Karpas-422 (cell line): Measurements from ENCODE around the gene MESP2. TPM values are rescaled to one million over a fixed set of nuclear protein-coding genes. Genes with fewer than 3 reads are reported as not detected.

ENCODE experiments used
- DNase-seq: peaks from one replicate; pipeline ENCODE4 v3.0.0-alpha.2; 2015
- H2AFZ ChIP-seq: fragments of 200-600 bp; sonication (generic); 2 replicates; pipeline ENCODE4 v1.6.1; 2014; ENCODE audit warnings: antibody characterized with exemption, low read length, mixed read lengths
- H3K27ac ChIP-seq: fragments of 200-600 bp; sonication (generic); 2 replicates; pipeline ENCODE4 v1.5.1; 2014; ENCODE audit warnings: mild to moderate bottlenecking, low read length, moderate library complexity
- H3K27me3 ChIP-seq: fragments of 200-600 bp; sonication (generic); 2 replicates; pipeline ENCODE4 v1.6.1; 2014; ENCODE audit warnings: low read length, mixed read lengths
- H3K36me3 ChIP-seq: fragments of 200-600 bp; sonication (generic); 2 replicates; pipeline ENCODE4 v1.6.1; 2014; ENCODE audit warnings: low read length, mixed read lengths; ENCODE audit not compliant: insufficient read depth
- H3K4me1 ChIP-seq: fragments of 200-600 bp; sonication (generic); 2 replicates; pipeline ENCODE4 v1.6.1; 2014; ENCODE audit warnings: mild to moderate bottlenecking, low read length, mixed read lengths
- H3K4me2 ChIP-seq: fragments of 200-600 bp; sonication (generic); 2 replicates; pipeline ENCODE4 v1.6.1; 2014; ENCODE audit warnings: low read length, low read depth, mild to moderate bottlenecking; ENCODE audit not compliant: poor library complexity, severe bottlenecking
- H3K4me3 ChIP-seq: fragments of 200-600 bp; sonication (generic); 2 replicates; pipeline ENCODE4 v1.5.1; 2014; ENCODE audit warnings: mild to moderate bottlenecking, antibody characterized with exemption, low read length, mixed read lengths
- H3K79me2 ChIP-seq: fragments of 200-600 bp; sonication (generic); 2 replicates; pipeline ENCODE4 v1.6.1; 2014; ENCODE audit warnings: mild to moderate bottlenecking, low read length, mixed read lengths
- H3K9ac ChIP-seq: fragments of 200-600 bp; sonication (generic); 2 replicates; pipeline ENCODE4 v1.6.0; 2014; ENCODE audit warnings: low read length
- H3K9me2 ChIP-seq: fragments of 200-600 bp; sonication (generic), shearing (Covaris generic); replicated peaks from 2 replicates; pipeline ENCODE4 v1.6.0; 2014; ENCODE audit warnings: mild to moderate bottlenecking, low read length, moderate library complexity; ENCODE audit not compliant: insufficient read depth
- H3K9me3 ChIP-seq: fragments of 300-700, 200-600 bp; sonication (generic); 2 replicates; pipeline ENCODE4 v1.6.1; 2014; ENCODE audit warnings: low read length, mixed read lengths
- H4K20me1 ChIP-seq: fragments of 200-600 bp; sonication (generic); 2 replicates; pipeline ENCODE4 v1.6.1; 2014; ENCODE audit warnings: mild to moderate bottlenecking, antibody characterized with exemption, low read length, low read depth; ENCODE audit not compliant: insufficient read depth
- total RNA-seq: library from RNA; depleted of rRNA; stranded (reverse); fragments of >200 nt; shearing (Covaris generic); gene quantifications from 2 replicates; pipeline ENCODE4 v1.2.3, GENCODE V29; 2014; ENCODE audit warnings: low replicate concordance

Gene MESP2
- total RNA-seq, 1 experiment from 2014 or later: not detected

DNA sequence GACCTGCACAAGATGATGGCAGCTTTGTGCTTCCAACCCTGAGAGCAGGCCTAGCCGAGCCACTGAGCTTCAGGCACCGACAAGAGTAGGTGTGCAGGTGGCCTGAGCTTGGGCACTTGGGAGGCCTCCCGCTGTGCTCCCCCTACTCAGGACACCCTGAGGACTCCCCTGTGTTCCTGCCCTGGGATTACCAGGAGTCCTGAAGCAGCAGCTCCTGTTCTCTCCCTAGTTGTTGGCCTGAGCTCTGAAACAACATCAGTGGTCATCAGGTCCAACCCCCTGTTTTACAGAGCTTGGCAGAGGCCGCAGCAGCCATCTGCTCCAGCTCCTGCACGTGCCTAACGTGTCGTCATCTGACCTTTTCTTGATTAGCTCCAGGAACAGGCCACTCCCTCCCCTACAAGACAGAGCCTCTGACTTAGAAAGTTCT is 8.0 kb upstream of the MESP2 start:
- Histone ChIP-seq H3K27ac (no peak overlapping the region), H3K4me2 (no peak overlapping the region), H3K4me1 (no peaks in the 10 kb centered on the region), H3K79me2 (no peaks in the 10 kb centered on the region), H2AFZ (no peak overlapping the region), H3K27me3 (no peaks in the 10 kb centered on the region), H3K9ac (no peak overlapping the region), H3K9me3 (no peaks in the 10 kb centered on the region), H3K36me3 (no peaks in the 10 kb centered on the region), H3K4me3 (no peak overlapping the region), H4K20me1 (no peaks in the 10 kb centered on the region), H3K9me2 (no peaks in the 10 kb centered on the region)
- DNase-seq: no peak

DNA sequence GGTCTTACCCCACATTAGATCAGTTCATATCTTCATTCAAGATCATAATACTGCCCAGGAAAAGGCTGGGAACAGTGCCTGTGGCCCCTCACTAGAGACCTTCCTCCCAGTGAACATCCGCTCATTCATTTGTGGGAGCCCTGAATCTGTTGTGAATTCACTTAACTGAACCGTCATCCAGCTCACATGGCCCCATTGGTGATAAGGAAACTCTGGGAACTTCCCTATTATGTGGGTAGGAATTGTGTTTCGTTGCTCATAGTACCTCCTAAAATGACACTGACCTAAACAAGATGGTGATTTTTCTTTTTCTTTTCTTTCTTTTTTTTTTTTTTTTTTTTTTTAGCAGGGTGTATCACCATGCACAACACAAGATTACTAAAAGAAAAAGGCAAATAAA is 6.8 kb upstream of the MESP2 start:
- Histone ChIP-seq H3K9me2 (no peaks in the 10 kb centered on the region), H4K20me1 (no peaks in the 10 kb centered on the region), H3K4me2 (no peak overlapping the region), H3K27me3 (no peaks in the 10 kb centered on the region), H3K4me3 (no peak overlapping the region), H3K9ac (no peak overlapping the region), H3K36me3 (no peaks in the 10 kb centered on the region), H3K79me2 (no peaks in the 10 kb centered on the region), H3K4me1 (no peaks in the 10 kb centered on the region), H3K27ac (no peak overlapping the region), H2AFZ (no peak overlapping the region), H3K9me3 (no peaks in the 10 kb centered on the region)
- DNase-seq: no peak

DNA sequence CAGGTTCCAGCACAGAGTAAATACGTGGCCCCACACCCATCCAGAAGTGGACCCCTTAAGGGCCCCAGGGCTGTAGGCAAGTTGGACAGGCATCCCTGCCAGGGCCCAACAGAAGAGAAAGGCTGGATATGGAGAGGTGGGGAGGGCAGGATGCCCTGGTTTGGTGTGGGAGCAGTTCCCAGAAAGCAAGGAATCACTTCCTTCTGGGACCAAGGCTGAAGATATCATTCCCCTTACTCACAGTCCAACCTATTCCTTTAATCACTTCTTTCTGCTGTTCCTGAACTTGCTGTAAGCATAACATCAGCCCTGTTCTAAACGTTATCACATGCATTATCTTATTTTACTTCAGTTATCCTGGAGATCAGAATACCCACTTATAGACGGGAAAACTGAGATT is 6.1 kb upstream of the MESP2 start:
- Histone ChIP-seq H3K9ac (no peak overlapping the region), H3K4me2 (no peak overlapping the region), H3K27ac (no peak overlapping the region), H4K20me1 (no peaks in the 10 kb centered on the region), H3K9me3 (no peaks in the 10 kb centered on the region), H2AFZ (no peak overlapping the region), H3K27me3 (no peaks in the 10 kb centered on the region), H3K9me2 (no peaks in the 10 kb centered on the region), H3K4me3 (no peak overlapping the region), H3K36me3 (no peaks in the 10 kb centered on the region), H3K4me1 (no peaks in the 10 kb centered on the region), H3K79me2 (no peaks in the 10 kb centered on the region)
- DNase-seq: no peak

DNA sequence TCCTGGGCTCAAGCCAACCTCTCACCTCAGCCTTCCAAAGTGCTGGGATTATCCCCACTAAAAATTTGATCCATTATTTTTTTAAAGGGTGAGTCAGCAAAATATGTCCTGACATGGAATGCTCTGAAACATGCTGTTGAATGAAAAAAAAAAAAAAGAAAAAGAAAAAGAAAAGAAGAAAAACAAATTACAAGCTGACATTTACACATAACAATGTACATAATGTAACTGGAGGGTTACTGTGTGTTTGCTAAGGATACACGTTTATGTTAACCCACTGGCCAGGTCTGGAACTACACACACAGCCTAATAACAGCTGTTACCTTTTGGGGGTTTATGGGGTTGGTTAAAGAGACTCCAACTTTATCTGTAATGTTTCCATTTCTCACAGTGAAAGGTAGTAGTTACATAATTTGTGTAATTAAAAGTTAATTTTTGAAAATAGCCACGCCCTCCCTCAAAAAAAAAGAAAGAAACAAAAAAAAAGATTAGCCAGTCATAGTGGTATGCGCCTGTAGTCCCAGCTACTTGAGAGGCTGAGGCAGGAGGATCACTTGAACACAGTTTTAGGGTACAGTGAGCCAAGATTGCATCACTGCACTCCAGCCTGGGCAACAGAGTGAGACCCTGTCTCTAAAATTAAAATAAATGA is 3.1 kb upstream of the MESP2 start:
- peak; percentile 44 for DNase-seq
- Histone ChIP-seq H2AFZ (no peak overlapping the region), H3K79me2 (no peaks in the 10 kb centered on the region), H4K20me1 (no peaks in the 10 kb centered on the region), H3K9me3 (no peaks in the 10 kb centered on the region), H3K9ac (no peak overlapping the region), H3K4me2 (no peak overlapping the region), H3K27me3 (no peaks in the 10 kb centered on the region), H3K27ac (no peak overlapping the region), H3K4me1 (no peaks in the 10 kb centered on the region), H3K36me3 (no peaks in the 10 kb centered on the region), H3K9me2 (no peaks in the 10 kb centered on the region), H3K4me3 (no peak overlapping the region)

DNA sequence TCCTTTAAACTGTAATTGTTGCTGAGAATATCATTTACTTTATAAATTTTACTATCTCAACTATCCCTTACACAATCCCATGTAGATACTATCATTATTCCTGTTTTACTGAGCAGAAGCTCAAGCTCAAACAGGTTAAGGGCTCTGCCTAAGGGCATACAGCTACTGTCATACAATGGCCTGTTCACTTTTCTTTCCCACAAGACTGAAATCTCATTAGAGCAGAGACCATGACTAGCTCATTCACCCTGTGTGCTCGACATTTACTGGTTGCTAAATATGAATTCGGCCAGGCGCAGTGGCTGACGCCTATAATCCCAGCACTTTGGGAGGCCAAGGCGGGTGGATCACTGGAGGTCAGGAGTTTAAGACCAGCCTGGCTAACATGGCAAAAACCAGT is 1.6 kb upstream of the MESP2 start:
- no peak overlapping the region for H3K27ac ChIP-seq
- no peak overlapping the region for H2AFZ ChIP-seq
- no peak overlapping the region for H3K4me3 ChIP-seq
- H3K4me1 ChIP-seq: no peaks in the 10 kb centered on the region
- DNase-seq: no peak
- no peaks in the 10 kb centered on the region for H3K79me2 ChIP-seq
- no peak overlapping the region for H3K4me2 ChIP-seq
- no peaks in the 10 kb centered on the region for H4K20me1 ChIP-seq
- no peaks in the 10 kb centered on the region for H3K9me2 ChIP-seq
- H3K27me3 ChIP-seq: no peaks in the 10 kb centered on the region
- no peaks in the 10 kb centered on the region for H3K9me3 ChIP-seq
- H3K9ac ChIP-seq: no peak overlapping the region
- no peaks in the 10 kb centered on the region for H3K36me3 ChIP-seq

DNA sequence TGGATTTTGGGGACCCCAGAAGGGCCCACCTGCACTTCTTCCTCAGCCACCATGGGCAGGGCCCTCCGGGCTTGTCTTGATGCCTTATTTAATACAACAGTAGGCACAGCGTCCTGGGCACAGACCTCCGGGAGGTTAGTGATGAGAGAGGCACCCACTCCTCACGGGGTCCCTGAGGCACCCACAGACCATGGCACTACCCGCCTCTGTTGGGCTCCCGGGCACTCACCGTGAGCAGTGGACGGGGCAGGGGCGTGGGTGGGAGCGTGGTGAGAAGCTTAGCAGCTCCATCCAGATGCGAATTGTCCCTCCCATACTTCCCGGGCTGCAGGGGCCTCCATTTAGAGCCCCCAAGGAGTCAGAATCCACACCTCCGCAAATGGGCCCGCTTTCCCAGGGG is 317 bp upstream of the MESP2 start:
- Histone ChIP-seq H3K4me1 (no peaks in the 10 kb centered on the region), H3K9ac (no peak overlapping the region), H4K20me1 (no peaks in the 10 kb centered on the region), H2AFZ (no peak overlapping the region), H3K36me3 (no peaks in the 10 kb centered on the region), H3K4me3 (no peak overlapping the region), H3K27me3 (no peaks in the 10 kb centered on the region), H3K79me2 (no peaks in the 10 kb centered on the region), H3K9me2 (no peaks in the 10 kb centered on the region), H3K9me3 (no peaks in the 10 kb centered on the region), H3K4me2 (no peak overlapping the region), H3K27ac (no peak overlapping the region)
- DNase-seq: no peak

DNA sequence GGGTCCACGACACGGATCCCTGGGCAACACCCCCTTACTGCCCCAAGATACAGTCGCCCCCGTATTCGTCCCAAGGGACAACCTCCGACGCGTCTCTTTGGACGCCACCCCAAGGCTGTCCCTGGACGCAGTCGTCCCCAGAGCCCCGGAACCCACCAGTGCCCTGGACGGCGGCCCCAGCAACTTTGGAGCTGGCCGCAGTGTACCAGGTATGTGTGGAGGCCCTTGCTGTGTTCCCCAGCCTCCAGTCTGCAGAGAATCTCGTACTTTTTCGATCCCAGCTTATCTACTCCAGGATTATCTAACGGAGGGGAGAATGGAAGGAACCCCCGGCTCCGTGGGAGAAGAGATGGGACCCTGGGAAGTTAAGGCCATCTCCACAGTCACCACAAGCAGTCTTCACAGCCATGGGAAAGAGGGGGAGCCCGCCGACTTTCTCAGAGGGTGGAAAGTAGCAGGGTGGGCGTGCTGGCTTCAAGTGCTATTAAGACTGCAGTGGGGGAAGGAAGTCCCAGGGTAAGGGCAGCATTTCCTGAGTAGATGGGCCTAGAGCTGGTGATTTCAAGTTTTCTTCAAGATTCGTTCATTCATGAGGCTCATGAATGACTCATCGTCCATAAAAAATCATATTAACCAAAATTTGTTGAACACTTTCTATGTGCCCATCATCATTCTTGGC is 1.1 kb downstream of the MESP2 start:
- no peak overlapping the region for H3K27ac ChIP-seq
- no peaks in the 10 kb centered on the region for H3K4me1 ChIP-seq
- H3K36me3 ChIP-seq: no peaks in the 10 kb centered on the region
- H2AFZ ChIP-seq: no peak overlapping the region
- no peak overlapping the region for H3K4me3 ChIP-seq
- no peaks in the 10 kb centered on the region for H3K27me3 ChIP-seq
- H3K9me2 ChIP-seq: no peaks in the 10 kb centered on the region
- no peaks in the 10 kb centered on the region for H3K79me2 ChIP-seq
- no peak overlapping the region for H3K9ac ChIP-seq
- H4K20me1 ChIP-seq: no peaks in the 10 kb centered on the region
- H3K9me3 ChIP-seq: no peaks in the 10 kb centered on the region
- DNase-seq: no peak
- no peak overlapping the region for H3K4me2 ChIP-seq

DNA sequence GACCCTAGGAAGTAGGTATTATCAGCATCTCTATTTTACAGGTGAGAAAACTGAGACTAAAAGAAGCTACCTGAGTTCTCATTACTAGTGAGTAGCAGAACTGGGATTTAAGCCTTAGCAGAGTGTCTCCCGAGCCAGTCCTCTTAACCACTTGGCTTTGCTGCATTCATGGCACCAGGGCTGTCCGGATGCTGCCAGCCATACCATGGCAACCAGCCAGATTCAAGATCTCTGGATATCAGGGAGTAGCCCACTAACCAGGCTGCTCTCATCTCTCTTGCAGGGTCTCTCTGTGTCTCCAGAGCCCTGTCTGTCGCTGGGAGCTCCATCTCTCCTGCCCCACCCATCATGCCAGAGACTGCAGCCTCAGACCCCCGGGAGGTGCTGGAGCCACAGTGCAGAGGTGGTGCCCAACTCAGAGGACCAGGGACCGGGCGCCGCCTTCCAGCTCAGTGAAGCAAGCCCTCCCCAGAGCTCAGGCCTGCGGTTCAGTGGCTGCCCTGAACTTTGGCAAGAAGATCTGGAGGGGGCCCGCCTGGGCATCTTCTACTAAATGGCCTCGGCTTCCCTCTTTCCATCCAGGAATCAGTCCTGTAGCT is 1.7 kb downstream of the MESP2 start:
- H4K20me1 ChIP-seq: no peaks in the 10 kb centered on the region
- H3K4me3 ChIP-seq: no peak overlapping the region
- H3K9me2 ChIP-seq: no peaks in the 10 kb centered on the region
- DNase-seq: no peak
- H3K9ac ChIP-seq: no peak overlapping the region
- H3K27ac ChIP-seq: no peak overlapping the region
- H3K4me2 ChIP-seq: no peak overlapping the region
- H3K9me3 ChIP-seq: no peaks in the 10 kb centered on the region
- H3K4me1 ChIP-seq: no peaks in the 10 kb centered on the region
- H2AFZ ChIP-seq: no peak overlapping the region
- no peaks in the 10 kb centered on the region for H3K27me3 ChIP-seq
- H3K79me2 ChIP-seq: no peaks in the 10 kb centered on the region
- no peaks in the 10 kb centered on the region for H3K36me3 ChIP-seq
